H9 (cell line): ENCODE data around the gene PCSK2. TPM values are rescaled to one million over a fixed set of nuclear protein-coding genes. Genes with fewer than 3 reads are reported as not detected.
"Not testable (repeated sequence)": the region's sequence is repeated elsewhere in the genome, so short reads cannot be mapped to it uniquely, and the experiment has no call there.

Source experiments
- DNase-seq: peaks from one replicate; pipeline ENCODE4 v3.0.0-alpha.2; 2017
- H2AFZ ChIP-seq: one replicate; pipeline ENCODE4 v1.6.1; 2013; ENCODE audit warnings: mild to moderate bottlenecking, low read length, control low read depth, moderate library complexity
- H2AK5ac ChIP-seq: 2 replicates; pipeline ENCODE4 v1.6.1; 2013; ENCODE audit warnings: low read length, control low read depth, mixed read lengths; ENCODE audit not compliant: insufficient read length
- H2BK120ac ChIP-seq: one replicate; pipeline ENCODE4 v1.6.1; 2013; ENCODE audit warnings: low read depth, mild to moderate bottlenecking, low read length, control low read depth, inconsistent platforms; ENCODE audit not compliant: poor library complexity, severe bottlenecking
- H2BK12ac ChIP-seq: 2 replicates; pipeline ENCODE4 v1.6.1; 2013; ENCODE audit warnings: low read length, control low read depth, mixed read lengths, low read depth; ENCODE audit not compliant: insufficient read length
- H2BK15ac ChIP-seq: 2 replicates; pipeline ENCODE4 v1.6.1; 2013; ENCODE audit warnings: low read depth, low read length, control low read depth
- H2BK20ac ChIP-seq: one replicate; pipeline ENCODE4 v1.6.1; 2013; ENCODE audit warnings: low read depth, mild to moderate bottlenecking, low read length, control low read depth, inconsistent platforms; ENCODE audit not compliant: poor library complexity, severe bottlenecking
- H2BK5ac ChIP-seq: 2 replicates; pipeline ENCODE4 v1.6.1; 2013; ENCODE audit warnings: low read length, control low read depth, mixed read lengths; ENCODE audit not compliant: insufficient read length
- H3K14ac ChIP-seq: 2 replicates; pipeline ENCODE4 v1.6.1; 2013; ENCODE audit warnings: low read length, control low read depth; ENCODE audit not compliant: insufficient read depth
- H3K18ac ChIP-seq: 2 replicates; pipeline ENCODE4 v1.6.1; 2013; ENCODE audit warnings: low read depth, mild to moderate bottlenecking, mixed read lengths, low read length, control low read depth; ENCODE audit not compliant: insufficient read length
- H3K23ac ChIP-seq: 2 replicates; pipeline ENCODE4 v1.6.1; 2013; ENCODE audit warnings: low read length, control low read depth, mixed read lengths, low read depth; ENCODE audit not compliant: insufficient read length
- H3K23me2 ChIP-seq: 2 replicates; pipeline ENCODE4 v1.6.1; 2013; ENCODE audit warnings: low read depth, mild to moderate bottlenecking, mixed read lengths, low read length, control low read depth; ENCODE audit not compliant: insufficient read length, poor library complexity, severe bottlenecking
- H3K27ac ChIP-seq: 2 replicates; pipeline ENCODE4 v1.5.1; 2013; ENCODE audit warnings: low read length, control low read depth, mixed read lengths, low read depth; ENCODE audit not compliant: insufficient read length
- H3K27me3 ChIP-seq: 2 replicates; pipeline ENCODE4 v1.6.1; 2013; ENCODE audit warnings: low read length, control low read depth, inconsistent platforms; ENCODE audit not compliant: insufficient read depth
- H3K4ac ChIP-seq: 2 replicates; pipeline ENCODE4 v1.6.1; 2013; ENCODE audit warnings: low read depth, mild to moderate bottlenecking, control low read depth, inconsistent platforms, low read length, moderate library complexity
- H3K4me1 ChIP-seq: 2 replicates; pipeline ENCODE4 v1.6.1; 2013; ENCODE audit warnings: low read length, control low read depth, inconsistent platforms; ENCODE audit not compliant: insufficient read depth
- H3K4me2 ChIP-seq: 2 replicates; pipeline ENCODE4 v1.6.1; 2013; ENCODE audit warnings: low read length, control low read depth, mixed read lengths; ENCODE audit not compliant: insufficient read length, insufficient read depth
- H3K56ac ChIP-seq: 2 replicates; pipeline ENCODE4 v1.6.1; 2013; ENCODE audit warnings: low read depth, mild to moderate bottlenecking, mixed read lengths, low read length, control low read depth; ENCODE audit not compliant: insufficient read length
- H3K79me1 ChIP-seq: 2 replicates; pipeline ENCODE4 v1.6.1; 2013; ENCODE audit warnings: low read depth, mild to moderate bottlenecking, moderate library complexity, low read length, control low read depth, inconsistent platforms; ENCODE audit not compliant: insufficient read depth, poor library complexity, severe bottlenecking
- H3K79me2 ChIP-seq: 2 replicates; pipeline ENCODE4 v1.6.1; 2013; ENCODE audit warnings: low read length, control low read depth, inconsistent platforms; ENCODE audit not compliant: insufficient read depth
- H3K9ac ChIP-seq: 2 replicates; pipeline ENCODE4 v1.6.1; 2013; ENCODE audit warnings: low read length, control low read depth, mixed read lengths; ENCODE audit not compliant: insufficient read length; ENCODE audit errors: extremely low read depth
- H3K9me3 ChIP-seq: one replicate; pipeline ENCODE4 v1.6.1; 2013; ENCODE audit warnings: low read depth, low read length, inconsistent platforms; ENCODE audit not compliant: control insufficient read depth
- H3T11ph ChIP-seq: one replicate; pipeline ENCODE4 v1.6.1; 2013; ENCODE audit warnings: mild to moderate bottlenecking, low read length, control low read depth, inconsistent platforms
- H4K20me1 ChIP-seq: one replicate; pipeline ENCODE4 v1.6.1; 2013; ENCODE audit not compliant: control insufficient read depth, insufficient read length, insufficient read depth
- H4K5ac ChIP-seq: 2 replicates; pipeline ENCODE4 v1.6.1; 2013; ENCODE audit warnings: low read depth, mild to moderate bottlenecking, mixed read lengths, low read length, control low read depth; ENCODE audit not compliant: insufficient read length
- H4K8ac ChIP-seq: replicated peaks from 2 replicates; pipeline ENCODE4 v1.6.1; 2013; ENCODE audit warnings: low read length, control low read depth, mixed read lengths, low read depth; ENCODE audit not compliant: insufficient read length
- H4K91ac ChIP-seq: 2 replicates; pipeline ENCODE4 v1.6.1; 2013; ENCODE audit warnings: low read depth, mild to moderate bottlenecking, moderate library complexity, mixed read lengths, low read length, control low read depth; ENCODE audit not compliant: insufficient read length
- H3K27ac Mint-ChIP-seq, 3 experiments: 2 replicates in 2 of 3; 3 replicates in 1 of 3; pipeline ENCODE4 v1.8.0; 2020 to 2021; ENCODE audit warnings: mixed read lengths in 3 of 3, mild to moderate bottlenecking in 1 of 3, moderate library complexity in 1 of 3
- H3K27me3 Mint-ChIP-seq: 2 replicates; pipeline ENCODE4 v1.8.0; 2021; ENCODE audit warnings: low read depth, mild to moderate bottlenecking, moderate library complexity, mixed read lengths
- H3K36me3 Mint-ChIP-seq, 3 experiments: 2 replicates in 2 of 3; 3 replicates in 1 of 3; pipeline ENCODE4 v1.8.0; 2020 to 2021; ENCODE audit warnings: low read depth in 3 of 3, mixed read lengths in 3 of 3; ENCODE audit not compliant: insufficient read depth in 1 of 3
- H3K4me1 Mint-ChIP-seq, 2 experiments: 2 replicates each; pipeline ENCODE4 v1.8.0; 2020; ENCODE audit warnings: mixed read lengths in 2 of 2
- H3K4me3 Mint-ChIP-seq, 2 experiments: 2 replicates in 1 of 2; 3 replicates in 1 of 2; pipeline ENCODE4 v1.8.0; 2020 to 2021; ENCODE audit warnings: mild to moderate bottlenecking in 2 of 2, mixed read lengths in 2 of 2, moderate library complexity in 1 of 2
- H3K9me3 Mint-ChIP-seq, 2 experiments: 2 replicates in 1 of 2; 3 replicates in 1 of 2; pipeline ENCODE4 v1.8.0; 2020; ENCODE audit warnings: mild to moderate bottlenecking in 2 of 2, mixed read lengths in 2 of 2, moderate library complexity in 1 of 2
- CTCF ChIP-seq: fragments of 200-600 bp; sonication (generic); conservative IDR thresholded peaks from 3 replicates; pipeline ENCODE4 v1.8.0; 2021; ENCODE audit warnings: antibody characterized with exemption, mild to moderate bottlenecking
- WGBS: extraction: QIAGEN DNeasy Blood & Tissue Kit; methylation state at CpG from one replicate; pipeline ENCODE4 v1.1.7; 2013; ENCODE audit warnings: missing lambda C conversion rate, low lambda C conversion rate, mixed read lengths; ENCODE audit not compliant: insufficient read length; ENCODE audit errors: extremely low coverage; 5-methylcytosine and 5-hydroxymethylcytosine counted together
- total RNA-seq: library from RNA; stranded (reverse); gene quantifications from 2 replicates; pipeline ENCODE4 v1.2.1, GENCODE V29; 2021

PCSK2 gene
- total RNA-seq, 1 experiment from 2014 or later = 2.8 TPM

- H3K36me3 Mint-ChIP-seq = no peaks in the 10 kb centered on the region; a peak in 1 of 7 replicates
- Histone ChIP-seq H2AK5ac (no peak overlapping the region), H3K79me2 (no peaks in the 10 kb centered on the region), H2BK20ac (no peak overlapping the region), H3T11ph (no peak overlapping the region), H3K27me3 (no peaks in the 10 kb centered on the region), H4K20me1 (no peaks in the 10 kb centered on the region), H2BK5ac (no peak overlapping the region), H3K9me3 (no peaks in the 10 kb centered on the region), H3K4ac (no peak overlapping the region), H3K23ac (no peak overlapping the region), H4K5ac (no peak overlapping the region), H3K9ac (no peak overlapping the region), H3K4me1 (no peaks in the 10 kb centered on the region), H2AFZ (no peak overlapping the region), H4K8ac (no peak overlapping the region), H3K14ac (no peak overlapping the region), H4K91ac (no peak overlapping the region), H3K18ac (no peak overlapping the region), H3K4me2 (no peak overlapping the region), H3K27ac (no peak overlapping the region), H2BK15ac (no peak overlapping the region), H2BK12ac (no peak overlapping the region), H2BK120ac (no peak overlapping the region), H3K56ac (no peak overlapping the region), H3K79me1 (no peaks in the 10 kb centered on the region), H3K23me2 (no peaks in the 10 kb centered on the region)
- DNase-seq = no peak
- H3K27ac Mint-ChIP-seq = no peak overlapping the region
- peaks cover 0 to 2% of the 10 kb centered on the region in 2 experiments; a peak in 1 of 5 replicates for H3K9me3 Mint-ChIP-seq
- H3K27me3 Mint-ChIP-seq = no peaks in the 10 kb centered on the region
- no peak overlapping the region for H3K4me3 Mint-ChIP-seq
- no peak for TF ChIP-seq CTCF
- H3K4me1 Mint-ChIP-seq = no peaks in the 10 kb centered on the region
Measured at GRCh38 chr20:17215167-17215566, 11.7 kb upstream of the PCSK2 start.

- not testable (repeated sequence) for H3K4me3 Mint-ChIP-seq, H3K23me2 ChIP-seq, H2BK120ac ChIP-seq, H3K9ac ChIP-seq, H4K8ac ChIP-seq, H2BK5ac ChIP-seq, H2BK20ac ChIP-seq, H3K9me3 Mint-ChIP-seq, H3K4me1 Mint-ChIP-seq, H3K79me1 ChIP-seq, H2BK15ac ChIP-seq, H3T11ph ChIP-seq, H3K56ac ChIP-seq, H3K14ac ChIP-seq, H3K27ac ChIP-seq, H3K4me1 ChIP-seq, H3K9me3 ChIP-seq, H3K4me2 ChIP-seq, H3K4ac ChIP-seq, H3K18ac ChIP-seq, DNase-seq, H2AFZ ChIP-seq, H3K36me3 Mint-ChIP-seq, H3K79me2 ChIP-seq, H2BK12ac ChIP-seq, H4K5ac ChIP-seq, H3K23ac ChIP-seq, H2AK5ac ChIP-seq, H3K27ac Mint-ChIP-seq, H4K20me1 ChIP-seq, H4K91ac ChIP-seq, H3K27me3 ChIP-seq
- H3K27me3 Mint-ChIP-seq = peaks cover 28% of the 10 kb centered on the region
- WGBS = no CpG with 5 or more reads among the region's 1 CpG
Measured at GRCh38 chr20:17219856-17220255, 7.0 kb upstream of the PCSK2 start.
